Naive thymus-derived CD4-positive, alpha-beta T cell (primary cell): ENCODE results near the gene PTPRN2. TPM values are rescaled to one million over a fixed set of nuclear protein-coding genes. Genes with fewer than 3 reads are reported as not detected.

Source experiments
- ATAC-seq: fragments of 150-1000 bp; cut with Tn5 transposase; 2 replicates; pipeline ENCODE4 v1.10.0; 2021; ENCODE audit warnings: mild to moderate bottlenecking, moderate library complexity
- CTCF ChIA-PET: fragments of 350-600 bp; sonication (Branson Sonifier 250); formaldehyde crosslinking; loops from one replicate; lab custom pipeline; 2021; ENCODE audit warnings: antibody characterized with exemption; lab: Charles Lee
- POLR2A ChIA-PET: fragments of 350-600 bp; sonication (Branson Sonifier 250); formaldehyde crosslinking; loops from one replicate; lab custom pipeline; 2021; ENCODE audit warnings: antibody characterized with exemption, inconsistent platforms; lab: Charles Lee
- DNase-seq, 9 donors: peaks; one replicate each; pipeline versions ENCODE4 v3.0.0 to v3.0.0-alpha.2; 2020 to 2022; ENCODE audit warnings: mixed read lengths in 1 of 9
- H3K27ac ChIP-seq: one replicate; pipeline ENCODE4 v1.7.0; 2013; ENCODE audit warnings: mild to moderate bottlenecking, low read depth, low read length, moderate library complexity
- H3K27me3 ChIP-seq, 2 donors: one replicate each; pipeline ENCODE4 v1.7.0; 2013; ENCODE audit warnings: low read length in 2 of 2, mild to moderate bottlenecking in 2 of 2, moderate library complexity in 2 of 2; ENCODE audit not compliant: control insufficient read depth in 2 of 2, insufficient read depth in 2 of 2
- H3K36me3 ChIP-seq, 3 experiments: 1 replicate in 2 of 3; 2 replicates in 1 of 3; pipeline ENCODE4 v1.7.0; 2013; ENCODE audit warnings: low read length in 3 of 3, mild to moderate bottlenecking in 3 of 3, moderate library complexity in 1 of 3; ENCODE audit not compliant: insufficient read depth in 3 of 3, control insufficient read depth in 2 of 3
- H3K4me1 ChIP-seq, 2 donors: one replicate each; pipeline ENCODE4 v1.7.0; 2013; ENCODE audit warnings: low read length in 2 of 2, mild to moderate bottlenecking in 2 of 2, moderate library complexity in 1 of 2; ENCODE audit not compliant: control insufficient read depth in 2 of 2, insufficient read depth in 2 of 2
- H3K4me3 ChIP-seq: 2 replicates; pipeline ENCODE4 v1.7.0; 2013; ENCODE audit warnings: mild to moderate bottlenecking, low read length
- H3K9me3 ChIP-seq, 3 experiments: 1 replicate in 2 of 3; 2 replicates in 1 of 3; pipeline ENCODE4 v1.7.0; 2013; ENCODE audit warnings: low read length in 3 of 3; ENCODE audit not compliant: control insufficient read depth in 2 of 3
- H3K27ac Mint-ChIP-seq, 9 donors: one replicate each; pipeline ENCODE4 v1.8.0; 2020 to 2022; ENCODE audit warnings: mixed read lengths in 9 of 9, mild to moderate bottlenecking in 8 of 9, moderate library complexity in 5 of 9, inconsistent platforms in 2 of 9
- H3K27me3 Mint-ChIP-seq, 5 donors: one replicate each; pipeline ENCODE4 v1.8.0; 2021 to 2022; ENCODE audit warnings: mixed read lengths in 5 of 5, mild to moderate bottlenecking in 1 of 5
- H3K36me3 Mint-ChIP-seq, 5 donors: one replicate each; pipeline ENCODE4 v1.8.0; 2020 to 2022; ENCODE audit warnings: mixed read lengths in 5 of 5, mild to moderate bottlenecking in 3 of 5, inconsistent platforms in 1 of 5
- H3K4me1 Mint-ChIP-seq, 7 donors: one replicate each; pipeline ENCODE4 v1.8.0; 2020 to 2022; ENCODE audit warnings: mixed read lengths in 7 of 7, mild to moderate bottlenecking in 3 of 7, inconsistent platforms in 1 of 7
- H3K4me3 Mint-ChIP-seq, 10 donors: one replicate each; pipeline ENCODE4 v1.8.0; 2020 to 2022; ENCODE audit warnings: mild to moderate bottlenecking in 10 of 10, mixed read lengths in 10 of 10, moderate library complexity in 6 of 10, inconsistent platforms in 2 of 10
- H3K9me3 Mint-ChIP-seq, 11 donors: one replicate each; pipeline ENCODE4 v1.8.0; 2020 to 2022; ENCODE audit warnings: mixed read lengths in 11 of 11, mild to moderate bottlenecking in 4 of 11, inconsistent platforms in 1 of 11, moderate library complexity in 1 of 11
- intact Hi-C, 2 donors: fragments of 100-400 bp; cut with micrococcal nuclease; formaldehyde crosslinking; loops; one replicate each; pipeline ENCODE4 v1.15.1; 2023
- polyA plus RNA-seq, 2 donors: library from polyadenylated mRNA; unstranded; fragments of 300-500 nt; fragmentation: Illumina TruSeq; gene quantifications; one replicate each; pipeline ENCODE4 v1.2.3, GENCODE V29; 2021
- total RNA-seq, 6 experiments: library from RNA in 5 of 6; stranded (reverse) in 5 of 6; gene quantifications; 1 replicate in 5 of 6; 2 replicates in 1 of 6; pipeline ENCODE4 v1.2.3 and lab custom pipeline; 2021 to 2026

Gene PTPRN2
- total and polyA plus RNA-seq, 7 experiments from 2014 or later, result 0.58 to 2.3 (median 1.4) TPM

- no peak overlapping the region for H3K4me3 Mint-ChIP-seq
- ATAC-seq, result no peak
- Histone ChIP-seq H3K27ac (no peak overlapping the region), H3K27me3 (no peaks in the 10 kb centered on the region), H3K4me1 (no peaks in the 10 kb centered on the region), H3K9me3 (no peaks in the 10 kb centered on the region), H3K36me3 (no peaks in the 10 kb centered on the region), H3K4me3 (no peak overlapping the region)
- peak overlapping the region in 1 of 9 donors; percentile 18 for H3K27ac Mint-ChIP-seq
- H3K36me3 Mint-ChIP-seq, result no peaks in the 10 kb centered on the region
- peaks cover 0 to 6% (median 0%) of the 10 kb centered on the region in 5 donors for H3K27me3 Mint-ChIP-seq
- peaks cover 0 to 2% (median 0%) of the 10 kb centered on the region in 11 donors for H3K9me3 Mint-ChIP-seq
- DNase-seq, result no peak
- ChIA-PET POLR2A (no interaction called here), CTCF (no interaction called here)
- intact Hi-C loops, result no loop called here
- H3K4me1 Mint-ChIP-seq, result no peaks in the 10 kb centered on the region
Measured at GRCh38 chr7:158054611-158055010, 533.0 kb downstream of the PTPRN2 start.

DNA sequence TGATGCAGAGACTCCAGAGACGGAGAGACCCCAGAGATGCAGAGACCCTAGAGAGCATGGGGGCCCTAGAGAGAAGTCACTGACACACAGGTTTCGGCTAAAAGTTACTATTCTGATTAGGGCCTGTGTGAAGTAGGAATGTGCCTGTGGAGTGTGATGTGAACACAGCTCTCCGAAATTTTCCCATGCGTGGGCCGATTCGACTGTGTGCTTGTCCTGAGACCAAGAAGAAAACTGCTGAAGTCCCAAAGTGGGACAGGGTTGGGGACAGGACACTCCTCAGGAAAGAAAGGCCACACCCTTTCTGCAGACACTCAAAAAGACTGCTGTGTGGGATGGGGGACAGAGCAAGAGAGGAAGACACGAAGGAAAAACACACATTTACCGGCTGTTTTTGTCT, 533.5 kb downstream of the PTPRN2 start:
- no peak overlapping the region for H3K27ac Mint-ChIP-seq
- Histone ChIP-seq H3K4me3 (no peak overlapping the region), H3K9me3 (no peaks in the 10 kb centered on the region), H3K27me3 (no peaks in the 10 kb centered on the region), H3K36me3 (no peaks in the 10 kb centered on the region), H3K4me1 (no peaks in the 10 kb centered on the region), H3K27ac (no peak overlapping the region)
- no peaks in the 10 kb centered on the region for H3K36me3 Mint-ChIP-seq
- peaks cover 0 to 6% (median 0%) of the 10 kb centered on the region in 5 donors for H3K27me3 Mint-ChIP-seq
- CTCF ChIA-PET, result no interaction called here
- intact Hi-C loops, result no loop called here
- H3K4me1 Mint-ChIP-seq, result no peaks in the 10 kb centered on the region
- H3K4me3 Mint-ChIP-seq, result no peak overlapping the region
- DNase-seq (no peak), ATAC-seq (no peak)
- POLR2A ChIA-PET, result no interaction called here
- peaks cover 0 to 2% (median 0%) of the 10 kb centered on the region in 11 donors for H3K9me3 Mint-ChIP-seq

DNA sequence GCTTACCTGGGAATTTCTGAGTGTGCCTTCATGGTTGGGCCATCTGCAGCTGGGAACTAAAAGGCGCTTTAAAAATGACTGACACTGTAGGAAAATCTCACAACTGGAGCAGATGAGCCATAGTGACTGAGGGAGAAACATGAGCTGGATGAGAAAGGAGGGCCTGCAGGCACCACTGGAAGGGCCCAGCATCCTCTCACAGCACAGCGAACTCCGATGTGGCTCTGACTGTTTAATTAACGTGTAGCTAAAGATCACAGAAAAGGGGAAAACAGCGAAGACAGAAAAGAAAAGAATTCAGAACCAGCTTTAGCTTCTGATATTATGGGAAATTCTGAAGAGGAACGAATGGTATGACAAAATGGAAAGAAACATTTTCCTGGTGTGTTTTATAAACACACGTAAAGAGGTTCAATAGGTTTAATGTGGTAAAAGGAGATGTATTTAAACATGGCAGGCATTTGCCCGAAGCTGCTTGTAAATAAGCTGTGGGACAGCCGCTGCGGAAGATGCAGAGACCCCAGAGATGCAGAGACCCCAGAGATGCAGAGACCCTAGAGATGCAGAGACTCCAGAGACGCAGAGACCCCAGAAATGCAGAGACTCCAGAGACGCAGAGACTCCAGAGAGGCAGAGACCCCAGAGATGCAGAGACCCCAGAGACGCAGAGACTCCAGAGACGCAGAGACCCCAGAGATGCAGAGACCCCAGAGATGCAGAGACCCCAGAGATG, 534.3 kb downstream of the PTPRN2 start:
- Mint-ChIP-seq H3K27ac (no peak overlapping the region), H3K27me3 (peaks cover 0 to 6% (median 0%) of the 10 kb centered on the region in 5 donors), H3K36me3 (no peaks in the 10 kb centered on the region), H3K4me3 (no peak overlapping the region), H3K9me3 (peaks cover 0 to 2% (median 0%) of the 10 kb centered on the region in 11 donors), H3K4me1 (no peaks in the 10 kb centered on the region)
- Histone ChIP-seq H3K27me3 (no peaks in the 10 kb centered on the region), H3K27ac (no peak overlapping the region), H3K4me3 (no peak overlapping the region), H3K36me3 (no peaks in the 10 kb centered on the region), H3K4me1 (no peaks in the 10 kb centered on the region), H3K9me3 (no peaks in the 10 kb centered on the region)
- ATAC-seq (no peak), DNase-seq (no peak)
- ChIA-PET POLR2A (no interaction called here), CTCF (no interaction called here)
- intact Hi-C loops, result no loop called here

DNA sequence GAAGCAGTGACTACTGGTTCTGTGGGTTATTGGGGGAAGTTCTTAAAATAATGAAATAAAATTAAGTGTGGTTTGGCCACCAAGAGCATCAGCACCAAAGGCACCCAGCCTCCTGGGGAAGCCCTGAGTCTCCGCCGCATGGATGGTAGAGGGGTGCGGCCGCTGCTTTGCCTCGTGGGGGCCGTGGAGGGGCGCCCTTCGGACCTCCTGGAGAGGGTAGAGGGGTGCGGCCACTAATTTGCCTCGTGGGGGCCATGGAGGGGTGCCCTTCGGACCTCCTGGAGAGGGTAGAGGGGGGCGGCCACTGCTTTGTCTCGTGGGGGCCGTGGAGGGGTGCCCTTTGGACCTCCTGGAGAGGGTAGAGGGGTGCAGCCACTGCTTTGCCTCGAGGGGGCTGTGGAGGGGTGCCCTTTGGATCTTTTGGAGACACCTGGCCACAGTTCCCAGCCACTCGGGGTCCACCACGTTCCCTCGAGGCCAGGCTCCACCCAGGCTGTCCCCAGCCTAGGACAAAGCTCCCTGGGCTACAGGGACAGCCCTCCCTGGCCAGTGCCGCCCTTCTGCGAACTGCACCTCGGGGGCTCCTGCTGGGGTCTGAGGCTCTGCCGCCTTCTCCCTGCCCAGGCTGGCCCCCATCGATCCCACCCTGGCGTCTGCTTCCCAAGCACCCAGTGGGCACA, 535.1 kb downstream of the PTPRN2 start:
- no peak overlapping the region for H3K27ac ChIP-seq
- no peak overlapping the region for H3K4me3 Mint-ChIP-seq
- H3K27ac Mint-ChIP-seq, result no peak overlapping the region
- no peaks in the 10 kb centered on the region for H3K27me3 ChIP-seq
- H3K27me3 Mint-ChIP-seq, result peaks cover 0 to 6% (median 0%) of the 10 kb centered on the region in 5 donors
- intact Hi-C loops, result no loop called here
- no peaks in the 10 kb centered on the region for H3K4me1 Mint-ChIP-seq
- H3K4me1 ChIP-seq, result no peaks in the 10 kb centered on the region
- no peaks in the 10 kb centered on the region for H3K9me3 ChIP-seq
- no peak overlapping the region for H3K4me3 ChIP-seq
- ATAC-seq (no peak), DNase-seq (no peak)
- CTCF ChIA-PET, result no interaction called here
- no peaks in the 10 kb centered on the region for H3K36me3 Mint-ChIP-seq
- no peaks in the 10 kb centered on the region for H3K36me3 ChIP-seq
- H3K9me3 Mint-ChIP-seq, result peaks cover 0 to 2% (median 0%) of the 10 kb centered on the region in 11 donors
- POLR2A ChIA-PET, result no interaction called here

DNA sequence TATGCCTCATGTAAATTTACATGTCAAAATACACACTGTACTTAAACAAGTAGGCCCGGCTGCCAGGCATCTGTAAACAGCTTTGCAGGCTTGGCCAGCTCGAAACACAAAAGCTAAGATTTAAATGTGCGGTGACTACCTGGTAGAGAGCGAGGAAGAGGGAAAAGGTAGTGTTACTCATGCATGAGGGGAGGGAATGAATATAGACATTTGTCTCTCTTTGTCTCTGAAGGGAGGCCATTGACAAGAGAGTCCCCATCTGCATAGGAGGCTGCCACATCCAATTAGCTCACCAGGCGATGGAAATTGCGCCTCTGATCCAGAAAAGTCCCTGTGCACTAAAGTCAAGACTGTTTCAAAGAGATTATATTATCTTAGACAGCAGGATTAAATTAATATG, 535.8 kb downstream of the PTPRN2 start:
- H3K36me3 Mint-ChIP-seq, result no peaks in the 10 kb centered on the region
- H3K36me3 ChIP-seq, result no peaks in the 10 kb centered on the region
- no peak overlapping the region for H3K4me3 ChIP-seq
- H3K9me3 Mint-ChIP-seq, result peaks cover 0 to 1% (median 0%) of the 10 kb centered on the region in 11 donors
- no peak for ATAC-seq
- no peak overlapping the region for H3K4me3 Mint-ChIP-seq
- peaks cover 0 to 6% (median 0%) of the 10 kb centered on the region in 5 donors for H3K27me3 Mint-ChIP-seq
- no peak overlapping the region for H3K27ac ChIP-seq
- POLR2A ChIA-PET, result no interaction called here
- H3K27me3 ChIP-seq, result no peaks in the 10 kb centered on the region
- H3K4me1 ChIP-seq, result no peaks in the 10 kb centered on the region
- no peaks in the 10 kb centered on the region for H3K4me1 Mint-ChIP-seq
- no peak for DNase-seq
- H3K9me3 ChIP-seq, result no peaks in the 10 kb centered on the region
- CTCF ChIA-PET, result no interaction called here
- intact Hi-C loops, result no loop called here
- H3K27ac Mint-ChIP-seq, result no peak overlapping the region

DNA sequence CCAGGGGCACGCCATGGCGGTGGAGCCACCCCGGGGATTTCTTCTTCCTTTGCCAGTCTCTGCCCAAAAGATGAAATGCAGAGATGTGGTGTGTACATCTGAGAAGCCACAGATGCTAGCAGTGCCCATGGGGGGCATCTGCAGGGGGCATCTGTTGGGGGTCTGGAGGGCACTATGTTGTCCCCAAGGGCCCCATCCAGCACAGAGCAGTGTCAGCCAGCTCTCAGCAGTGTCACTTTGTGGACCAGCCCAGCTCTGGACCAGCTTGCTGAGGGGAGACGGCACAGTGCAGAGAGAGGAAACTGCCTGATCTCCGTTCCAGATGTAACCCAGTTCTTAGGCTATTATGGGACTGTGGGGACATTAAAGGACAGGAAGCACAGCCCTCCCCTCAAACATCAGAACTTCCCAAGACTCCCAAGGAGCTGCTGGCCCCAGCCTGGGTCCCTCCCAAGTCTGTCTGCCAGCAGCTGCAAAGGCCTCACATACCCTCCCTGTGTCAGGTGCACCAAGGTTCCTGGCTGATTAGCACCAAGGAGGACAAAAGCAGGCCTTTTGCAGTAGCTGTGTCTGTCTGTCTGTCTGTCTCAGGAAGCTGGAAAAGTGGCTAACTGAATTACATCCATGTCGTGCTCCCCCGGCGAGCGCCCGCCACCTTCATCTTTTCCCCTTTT, 536.5 kb downstream of the PTPRN2 start:
- no peaks in the 10 kb centered on the region for H3K36me3 Mint-ChIP-seq
- ATAC-seq (peak; percentile 16), DNase-seq (no peak)
- Histone ChIP-seq H3K36me3 (no peaks in the 10 kb centered on the region), H3K27ac (no peak overlapping the region), H3K4me3 (no peak overlapping the region), H3K9me3 (no peaks in the 10 kb centered on the region), H3K27me3 (no peaks in the 10 kb centered on the region), H3K4me1 (no peaks in the 10 kb centered on the region)
- intact Hi-C loops, result no loop called here
- H3K4me1 Mint-ChIP-seq, result no peaks in the 10 kb centered on the region
- CTCF ChIA-PET, result no interaction called here
- POLR2A ChIA-PET, result no interaction called here
- no peak overlapping the region for H3K27ac Mint-ChIP-seq
- H3K4me3 Mint-ChIP-seq, result no peak overlapping the region
- peaks cover 0 to 1% (median 0%) of the 10 kb centered on the region in 11 donors for H3K9me3 Mint-ChIP-seq
- peaks cover 0 to 6% (median 0%) of the 10 kb centered on the region in 5 donors for H3K27me3 Mint-ChIP-seq
